ENCODE data around the gene SLC17A3. TPM values are rescaled to one million over a fixed set of nuclear protein-coding genes. Genes with fewer than 3 reads are reported as not detected.

SLC17A3 gene
- total and polyA plus RNA-seq, 2 experiments from 2014 or later = 0.23 to 0.57 TPM

DNA sequence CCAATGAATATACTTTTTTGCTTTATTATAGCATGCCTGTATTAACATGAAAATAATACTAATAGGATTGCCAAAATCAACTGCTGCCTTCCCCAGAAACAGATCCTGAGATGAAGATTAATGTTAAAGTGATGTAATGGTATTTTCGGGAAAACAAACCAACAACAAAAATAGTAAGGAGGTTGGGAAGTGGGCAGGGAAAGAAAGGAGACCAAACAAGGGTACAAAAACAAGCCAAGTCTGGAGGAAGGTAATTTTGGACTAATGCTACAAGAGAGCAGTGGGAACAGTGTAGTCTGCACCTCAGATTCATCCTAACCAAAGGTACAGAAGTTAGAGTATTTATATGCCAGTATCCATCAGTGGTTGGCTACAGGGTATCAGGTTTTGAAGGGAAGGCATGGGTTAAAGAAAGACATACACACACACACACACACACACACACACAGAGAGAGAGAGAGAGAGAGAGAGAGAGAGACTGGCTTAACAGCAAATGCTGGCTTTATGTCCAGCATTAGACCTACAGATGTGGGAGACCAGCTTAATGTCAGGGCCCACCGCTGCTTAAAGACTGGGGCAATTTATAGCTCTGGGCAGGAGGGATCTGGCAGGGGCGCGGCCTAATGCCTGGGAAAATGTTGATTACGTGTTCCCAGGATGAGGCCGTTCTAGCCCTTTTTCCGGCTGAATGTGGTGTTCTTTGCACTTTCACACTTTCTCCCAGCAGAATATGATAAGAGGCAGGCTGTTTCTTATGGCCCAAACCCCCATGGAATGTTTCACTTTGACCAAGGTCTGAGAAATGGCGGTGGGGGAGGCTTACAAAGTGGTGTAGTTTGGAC, 38.4 kb downstream of the SLC17A3 start:
- Histone ChIP-seq H3K9me3 (ENCODE audit: low read depth) (no peaks in the 10 kb centered on the region), H3K27ac (peak overlapping the region; percentile 20)

DNA sequence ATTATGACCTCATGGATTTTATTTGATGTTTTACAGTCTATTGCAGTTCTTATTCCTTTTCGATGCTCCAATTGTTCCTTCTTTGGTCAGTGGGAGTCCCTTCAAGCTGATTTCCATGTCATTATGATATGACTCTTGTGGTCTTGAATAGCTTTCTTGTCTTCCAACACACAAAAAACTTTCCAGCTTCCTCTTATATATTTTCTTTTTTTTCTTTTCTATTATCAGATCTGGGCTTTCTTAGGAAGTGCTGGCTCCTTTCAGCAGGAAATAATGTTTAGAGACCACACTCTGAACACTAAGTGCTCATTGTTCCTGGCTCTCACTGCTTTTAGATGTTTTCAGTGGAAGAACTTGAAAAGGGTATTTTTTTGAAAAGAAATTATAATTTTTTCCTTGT, 39.1 kb downstream of the SLC17A3 start:
- WGBS (ENCODE audit: low lambda C conversion rate, missing lambda C conversion rate) = 83% methylated on average over 1 of the region's 1 CpG
- TF ChIP-seq, protein P1, sequence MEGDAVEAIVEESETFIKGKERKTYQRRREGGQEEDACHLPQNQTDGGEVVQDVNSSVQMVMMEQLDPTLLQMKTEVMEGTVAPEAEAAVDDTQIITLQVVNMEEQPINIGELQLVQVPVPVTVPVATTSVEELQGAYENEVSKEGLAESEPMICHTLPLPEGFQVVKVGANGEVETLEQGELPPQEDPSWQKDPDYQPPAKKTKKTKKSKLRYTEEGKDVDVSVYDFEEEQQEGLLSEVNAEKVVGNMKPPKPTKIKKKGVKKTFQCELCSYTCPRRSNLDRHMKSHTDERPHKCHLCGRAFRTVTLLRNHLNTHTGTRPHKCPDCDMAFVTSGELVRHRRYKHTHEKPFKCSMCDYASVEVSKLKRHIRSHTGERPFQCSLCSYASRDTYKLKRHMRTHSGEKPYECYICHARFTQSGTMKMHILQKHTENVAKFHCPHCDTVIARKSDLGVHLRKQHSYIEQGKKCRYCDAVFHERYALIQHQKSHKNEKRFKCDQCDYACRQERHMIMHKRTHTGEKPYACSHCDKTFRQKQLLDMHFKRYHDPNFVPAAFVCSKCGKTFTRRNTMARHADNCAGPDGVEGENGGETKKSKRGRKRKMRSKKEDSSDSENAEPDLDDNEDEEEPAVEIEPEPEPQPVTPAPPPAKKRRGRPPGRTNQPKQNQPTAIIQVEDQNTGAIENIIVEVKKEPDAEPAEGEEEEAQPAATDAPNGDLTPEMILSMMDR (IDR thresholded peaks at IDR 0.05; ENCODE audit: poor library complexity) = no peak
- TF ChIP-seq EZH2phosphoT487 (IDR thresholded peaks at IDR 0.05; ENCODE audit: low read depth, severe bottlenecking, unreplicated experiment) (no peak), EZH2 (IDR thresholded peaks at IDR 0.05; ENCODE audit: borderline replicate concordance) (no peak)
- peaks cover 13% of the 10 kb centered on the region for H3K4me1 ChIP-seq (ENCODE audit: insufficient read depth)
- H3K4me3 ChIP-seq = no peak overlapping the region
- no peak overlapping the region for H2AFZ ChIP-seq
- no peak overlapping the region for H3K27ac ChIP-seq
- no peaks in the 10 kb centered on the region for H3K36me3 ChIP-seq (replicated peaks; ENCODE audit: insufficient read depth, low read depth)
- H3K4me2 ChIP-seq = no peak overlapping the region
- no peaks in the 10 kb centered on the region for H3K9me3 ChIP-seq (ENCODE audit: low read depth)
- no peaks in the 10 kb centered on the region for H3K9me2 ChIP-seq (replicated peaks; ENCODE audit: insufficient read depth)
- no peak for DNase-seq (ENCODE audit: low spot score)
- H3K79me2 ChIP-seq = no peaks in the 10 kb centered on the region
- H3K27me3 ChIP-seq = no peaks in the 10 kb centered on the region
- H4K20me1 ChIP-seq (ENCODE audit: insufficient read depth, poor library complexity, severe bottlenecking) = no peaks in the 10 kb centered on the region

More for the DNA sequence above, 38.4 kb downstream of the SLC17A3 start:
- Histone ChIP-seq H4K20me1 (ENCODE audit: insufficient read depth, poor library complexity, severe bottlenecking) (no peaks in the 10 kb centered on the region), H3K79me2 (no peaks in the 10 kb centered on the region), H3K4me1 (ENCODE audit: insufficient read depth) (peaks cover 13% of the 10 kb centered on the region), H3K4me3 (no peak overlapping the region), H2AFZ (no peak overlapping the region), H3K36me3 (replicated peaks; ENCODE audit: insufficient read depth, low read depth) (no peaks in the 10 kb centered on the region), H3K4me2 (peak overlapping the region; percentile 50), H3K27me3 (no peaks in the 10 kb centered on the region), H3K9me2 (replicated peaks; ENCODE audit: insufficient read depth) (no peaks in the 10 kb centered on the region)
- WGBS (ENCODE audit: low lambda C conversion rate, missing lambda C conversion rate) = 36% methylated on average over 8 of the region's 8 CpGs
- peak; percentile 71 for DNase-seq (ENCODE audit: low spot score)
- TF ChIP-seq EZH2 (IDR thresholded peaks at IDR 0.05; ENCODE audit: borderline replicate concordance) (no peak), EZH2phosphoT487 (IDR thresholded peaks at IDR 0.05; ENCODE audit: low read depth, severe bottlenecking, unreplicated experiment) (no peak)
- TF ChIP-seq, protein P1 (IDR thresholded peaks at IDR 0.05; ENCODE audit: poor library complexity) = no peak

DNA sequence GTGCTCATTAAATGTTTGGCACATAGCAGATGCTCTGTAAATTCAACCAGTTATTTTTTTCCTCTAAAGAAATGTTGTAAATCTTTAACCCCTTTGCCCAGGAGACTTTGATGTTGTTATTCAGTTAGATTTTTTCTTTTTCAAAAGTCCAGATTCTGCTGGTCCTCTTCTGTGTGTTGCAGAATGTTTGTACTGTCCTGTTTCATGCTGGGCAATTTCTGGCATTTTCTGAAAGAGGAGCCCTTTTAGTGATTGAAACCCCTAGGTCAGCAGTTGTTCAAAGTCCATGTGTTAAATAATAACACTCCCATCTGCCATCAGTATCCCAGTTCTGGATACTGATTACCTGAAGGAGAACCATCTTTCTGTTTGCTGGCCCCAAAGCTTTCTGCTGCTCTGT, 40.9 kb downstream of the SLC17A3 start:
- Histone ChIP-seq H3K36me3 (replicated peaks; ENCODE audit: insufficient read depth, low read depth) (no peaks in the 10 kb centered on the region), H3K4me2 (no peak overlapping the region), H3K79me2 (no peaks in the 10 kb centered on the region), H3K9me2 (replicated peaks; ENCODE audit: insufficient read depth) (no peaks in the 10 kb centered on the region), H2AFZ (no peak overlapping the region), H3K9me3 (ENCODE audit: low read depth) (no peaks in the 10 kb centered on the region), H3K4me3 (no peak overlapping the region), H3K4me1 (ENCODE audit: insufficient read depth) (peaks cover 13% of the 10 kb centered on the region), H3K27me3 (no peaks in the 10 kb centered on the region), H4K20me1 (ENCODE audit: insufficient read depth, poor library complexity, severe bottlenecking) (no peaks in the 10 kb centered on the region), H3K27ac (no peak overlapping the region)
- TF ChIP-seq, protein P1 (IDR thresholded peaks at IDR 0.05; ENCODE audit: poor library complexity) = no peak
- TF ChIP-seq EZH2 (IDR thresholded peaks at IDR 0.05; ENCODE audit: borderline replicate concordance) (no peak), EZH2phosphoT487 (IDR thresholded peaks at IDR 0.05; ENCODE audit: low read depth, severe bottlenecking, unreplicated experiment) (no peak)
- DNase-seq (ENCODE audit: low spot score) = no peak
